Measurements from ENCODE around the gene PELI1.

The PELI1 gene, protein sequence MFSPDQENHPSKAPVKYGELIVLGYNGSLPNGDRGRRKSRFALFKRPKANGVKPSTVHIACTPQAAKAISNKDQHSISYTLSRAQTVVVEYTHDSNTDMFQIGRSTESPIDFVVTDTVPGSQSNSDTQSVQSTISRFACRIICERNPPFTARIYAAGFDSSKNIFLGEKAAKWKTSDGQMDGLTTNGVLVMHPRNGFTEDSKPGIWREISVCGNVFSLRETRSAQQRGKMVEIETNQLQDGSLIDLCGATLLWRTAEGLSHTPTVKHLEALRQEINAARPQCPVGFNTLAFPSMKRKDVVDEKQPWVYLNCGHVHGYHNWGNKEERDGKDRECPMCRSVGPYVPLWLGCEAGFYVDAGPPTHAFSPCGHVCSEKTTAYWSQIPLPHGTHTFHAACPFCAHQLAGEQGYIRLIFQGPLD

DNA sequence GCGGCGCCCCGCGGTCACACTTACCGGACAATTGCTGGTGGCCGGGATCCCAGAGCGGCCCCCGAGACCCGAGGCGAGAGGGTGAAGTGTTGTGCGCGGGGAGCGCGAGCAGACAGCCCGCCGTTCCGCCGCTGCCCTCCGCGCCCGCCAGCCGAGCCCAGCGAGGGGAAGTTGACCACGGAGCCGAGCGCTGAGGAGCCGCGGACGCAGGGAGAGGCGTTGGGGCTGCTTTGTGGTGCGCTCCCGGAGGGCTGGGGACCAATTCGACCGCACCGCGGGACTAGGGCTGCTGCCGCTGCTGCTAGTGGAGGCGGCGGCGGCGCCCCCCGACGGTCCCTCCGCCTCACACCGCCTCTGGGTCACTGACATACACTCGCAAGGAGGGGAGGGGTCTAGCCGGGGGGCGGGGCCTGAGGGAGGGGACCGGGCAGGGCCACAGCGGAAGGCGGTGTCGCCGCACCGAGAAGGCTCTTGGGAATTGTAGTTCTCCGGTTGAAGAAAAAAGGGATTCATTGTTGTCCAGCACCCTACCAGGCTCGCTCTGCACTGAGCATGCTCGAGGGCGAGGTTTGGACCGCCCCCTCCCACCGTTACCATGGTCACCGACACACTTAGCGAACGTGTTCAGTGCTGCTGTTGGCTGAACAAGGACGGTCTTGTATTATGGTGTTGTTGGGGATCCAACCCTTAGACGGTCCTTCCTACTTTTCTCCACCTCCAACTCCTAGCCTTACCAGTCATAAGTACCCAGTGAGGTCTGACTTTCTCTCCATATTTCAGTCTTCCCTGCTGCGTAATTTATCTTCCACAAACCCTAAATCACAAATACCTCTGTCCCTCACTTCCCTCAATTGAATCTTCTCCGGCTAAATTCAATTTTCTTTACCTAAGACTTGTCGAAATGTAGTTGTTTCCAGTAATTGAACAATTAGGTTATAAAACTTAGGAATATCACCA is at the start of gene PELI1:
Gene PELI1 (minus strand): TSS at position 364 of the 957 bp plus-strand sequence. CDS start 36,110 bp downstream, outside the sequence.
- DNase-seq = peak; percentile 90

DNA sequence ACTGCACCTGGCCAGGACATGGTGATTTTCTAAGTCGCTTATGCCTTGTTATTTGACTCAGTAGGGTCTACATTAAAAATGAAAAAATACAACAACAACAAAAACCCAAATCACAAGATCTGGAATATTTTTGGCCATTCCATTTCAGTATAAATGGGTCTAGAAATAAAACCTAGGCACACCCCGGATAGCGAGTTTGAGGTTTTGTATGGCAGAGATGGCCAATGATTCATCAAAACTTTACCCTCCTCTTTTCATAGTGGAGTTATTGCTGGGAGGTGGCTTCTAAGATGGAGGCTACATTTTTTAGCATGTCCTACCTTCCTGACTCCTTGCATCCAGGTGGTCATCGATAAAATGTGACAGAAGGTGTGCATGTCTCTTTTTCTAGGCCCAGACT is 49.3 kb upstream of the PELI1 start:
- DNase-seq = no peak

DNA sequence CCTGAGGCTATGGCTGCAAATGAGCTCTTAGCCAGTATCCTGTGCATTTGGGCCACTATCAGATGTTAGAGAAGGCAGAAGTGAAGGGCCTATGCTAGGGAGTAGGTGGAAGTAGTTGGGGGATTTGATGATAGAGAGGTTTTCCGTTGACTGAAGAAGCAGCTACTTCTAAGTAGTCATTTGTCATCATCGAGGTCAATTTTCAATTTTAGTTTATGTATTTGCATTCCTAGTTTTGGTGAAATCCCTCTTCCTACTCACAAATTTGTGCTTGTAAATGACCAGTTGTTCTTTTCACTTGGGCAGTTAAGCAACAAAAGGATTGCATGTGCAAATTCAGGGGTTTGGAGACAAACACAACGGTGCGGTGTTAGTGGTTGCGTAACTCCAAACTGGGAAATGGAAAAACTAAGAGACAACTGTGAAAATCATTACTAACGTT is 48.5 kb upstream of the PELI1 start:
- DNase-seq = no peak

DNA sequence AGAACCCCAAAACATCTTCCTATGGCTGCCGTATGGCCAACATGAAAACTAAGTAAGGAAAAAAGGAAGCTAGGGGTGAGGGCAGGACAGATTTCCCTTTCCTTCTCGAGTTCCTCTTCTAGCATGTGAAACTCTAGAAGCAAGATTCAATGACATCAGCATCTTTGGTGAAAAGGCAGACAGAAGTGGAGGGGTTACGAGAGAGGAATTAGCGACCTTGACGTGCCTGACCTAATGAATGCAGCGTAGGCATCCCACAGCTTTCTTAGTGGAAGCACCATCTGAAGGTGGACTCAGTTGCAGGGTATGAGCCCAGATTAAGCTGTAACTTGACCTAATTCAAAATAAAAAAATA is 47.9 kb upstream of the PELI1 start:
- DNase-seq = no peak

DNA sequence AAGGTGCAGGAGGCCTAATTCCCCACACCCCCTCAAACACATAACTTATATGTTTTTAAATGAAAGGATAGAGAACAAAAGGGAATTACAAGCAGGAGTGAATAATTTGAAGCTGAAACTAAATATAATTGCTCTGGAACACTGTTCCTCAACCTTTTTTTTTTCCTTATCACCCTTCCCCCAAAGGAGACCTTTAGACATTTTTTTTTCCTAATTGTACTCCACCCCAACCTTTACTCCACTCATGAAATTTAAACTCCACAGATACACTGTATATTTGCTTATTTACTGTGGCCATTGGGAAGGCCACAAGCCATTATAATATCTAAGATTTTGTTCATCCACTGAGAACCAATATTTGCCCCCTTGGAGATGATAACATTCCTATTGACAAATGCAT is 45.4 kb upstream of the PELI1 start:
- no peak for DNase-seq

DNA sequence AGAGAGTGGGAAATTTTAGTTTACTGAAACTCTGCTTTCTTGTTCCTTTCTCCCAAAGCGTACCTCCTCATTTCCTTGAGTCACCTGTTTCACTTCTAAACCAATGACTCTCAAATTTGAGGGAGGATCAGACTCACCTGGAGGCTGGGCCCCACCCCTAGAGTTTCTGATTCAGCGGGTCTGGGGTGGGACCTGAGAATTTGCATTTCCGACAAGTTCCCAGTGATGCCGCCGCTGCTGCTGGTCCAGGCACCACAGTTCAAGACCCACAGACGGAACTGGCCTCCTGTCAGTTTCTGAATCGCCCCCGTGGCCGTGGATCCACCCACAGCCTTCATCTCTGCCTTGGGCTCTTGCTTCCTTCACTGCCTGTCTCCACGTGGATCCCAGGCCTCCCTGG is 44.9 kb upstream of the PELI1 start:
- no peak for DNase-seq

DNA sequence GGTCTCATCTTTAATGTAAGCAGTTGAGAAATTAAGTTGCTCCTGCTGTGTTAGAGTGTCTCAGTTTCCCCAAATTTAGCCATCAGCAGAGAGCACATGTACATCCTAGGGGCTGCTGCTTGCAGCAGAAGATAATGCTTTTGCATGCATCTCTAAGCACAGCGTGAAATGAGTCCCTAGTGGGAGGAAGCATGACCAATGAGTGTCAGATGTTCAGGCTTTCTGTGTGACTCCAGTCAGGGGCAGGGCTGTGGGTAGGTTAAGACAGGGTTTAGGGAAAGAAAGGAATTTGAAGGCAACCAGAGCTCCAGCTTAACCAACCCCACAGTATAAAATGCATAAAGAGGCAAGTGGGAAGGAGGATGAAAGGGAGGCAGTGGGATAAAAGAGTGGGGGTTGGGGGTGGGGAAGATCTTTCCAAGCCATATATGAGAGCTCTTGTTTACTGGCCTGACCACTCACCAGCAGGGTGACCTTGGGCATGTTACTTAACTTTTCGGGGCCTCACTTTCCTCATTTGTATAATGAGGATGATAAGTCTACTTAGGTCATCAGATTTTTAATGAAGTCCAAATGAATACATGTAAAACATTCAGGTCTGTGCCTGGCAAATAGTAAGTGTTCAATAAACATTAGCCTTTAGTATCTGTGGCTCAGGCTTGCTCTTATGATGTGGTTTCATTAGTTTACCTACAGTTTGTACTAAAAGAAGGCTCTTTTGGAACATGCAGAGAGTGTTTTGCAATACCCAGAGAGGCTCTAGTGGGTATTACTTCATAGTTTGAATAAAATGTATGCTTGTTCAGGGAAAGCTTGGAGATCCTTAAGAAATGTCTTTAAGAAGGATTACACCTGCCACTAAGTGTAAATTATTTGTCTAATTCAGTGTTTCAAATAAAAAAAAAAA is 42.7 kb upstream of the PELI1 start:
- DNase-seq = no peak

DNA sequence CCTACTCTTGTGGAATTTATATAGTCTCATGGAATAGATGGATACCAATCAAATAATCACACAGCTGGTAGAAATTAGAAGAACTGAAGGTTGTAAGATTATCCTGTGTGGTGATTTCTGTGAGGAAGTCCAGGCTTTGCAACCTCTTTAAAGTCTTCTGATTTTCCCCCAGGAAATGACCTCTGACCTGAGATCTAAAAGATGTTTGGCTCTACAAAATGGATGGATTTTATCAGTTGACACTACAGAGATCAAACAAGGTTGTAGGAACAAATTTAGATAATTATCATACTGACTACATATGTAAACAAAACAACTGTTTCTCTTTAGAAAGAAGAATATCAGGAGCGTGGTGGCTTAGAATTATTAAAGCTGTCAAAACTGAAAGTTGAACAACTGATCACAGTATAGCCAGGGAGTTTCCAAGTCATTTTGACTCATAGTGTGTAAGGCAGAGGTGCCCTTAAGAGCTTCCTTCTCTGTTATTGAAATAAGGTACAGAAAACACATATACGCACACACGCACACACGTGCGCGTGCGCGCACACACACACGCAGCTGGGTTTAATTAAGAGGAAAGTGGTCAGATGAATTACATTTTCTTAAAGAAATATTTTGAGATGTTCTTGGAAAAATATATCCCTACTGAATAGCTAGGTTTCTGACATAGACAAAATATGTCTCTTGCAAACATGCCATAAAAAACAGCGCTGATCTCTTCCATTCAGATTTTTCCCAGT is 35.5 kb upstream of the PELI1 start:
- no peak for DNase-seq

DNA sequence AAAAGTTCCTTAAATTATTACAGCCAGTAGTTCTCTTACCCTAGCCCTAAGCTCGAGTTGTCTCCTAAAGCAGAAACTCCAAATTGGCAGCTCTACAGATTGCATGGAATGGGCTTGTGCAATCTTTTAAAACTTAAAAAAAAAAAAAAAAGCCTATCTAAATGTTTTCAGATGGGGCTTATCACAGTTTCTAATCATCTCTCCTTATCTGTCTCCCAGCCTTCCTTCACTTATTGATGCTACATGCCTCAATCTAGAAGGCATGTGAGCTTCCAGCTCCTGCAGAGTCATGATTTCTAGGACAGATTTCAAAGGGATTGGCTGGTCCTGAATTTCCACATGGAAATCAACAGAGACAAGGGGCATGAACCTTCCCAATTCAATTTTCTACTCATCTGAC is 33.1 kb upstream of the PELI1 start:
- no peak for DNase-seq

DNA sequence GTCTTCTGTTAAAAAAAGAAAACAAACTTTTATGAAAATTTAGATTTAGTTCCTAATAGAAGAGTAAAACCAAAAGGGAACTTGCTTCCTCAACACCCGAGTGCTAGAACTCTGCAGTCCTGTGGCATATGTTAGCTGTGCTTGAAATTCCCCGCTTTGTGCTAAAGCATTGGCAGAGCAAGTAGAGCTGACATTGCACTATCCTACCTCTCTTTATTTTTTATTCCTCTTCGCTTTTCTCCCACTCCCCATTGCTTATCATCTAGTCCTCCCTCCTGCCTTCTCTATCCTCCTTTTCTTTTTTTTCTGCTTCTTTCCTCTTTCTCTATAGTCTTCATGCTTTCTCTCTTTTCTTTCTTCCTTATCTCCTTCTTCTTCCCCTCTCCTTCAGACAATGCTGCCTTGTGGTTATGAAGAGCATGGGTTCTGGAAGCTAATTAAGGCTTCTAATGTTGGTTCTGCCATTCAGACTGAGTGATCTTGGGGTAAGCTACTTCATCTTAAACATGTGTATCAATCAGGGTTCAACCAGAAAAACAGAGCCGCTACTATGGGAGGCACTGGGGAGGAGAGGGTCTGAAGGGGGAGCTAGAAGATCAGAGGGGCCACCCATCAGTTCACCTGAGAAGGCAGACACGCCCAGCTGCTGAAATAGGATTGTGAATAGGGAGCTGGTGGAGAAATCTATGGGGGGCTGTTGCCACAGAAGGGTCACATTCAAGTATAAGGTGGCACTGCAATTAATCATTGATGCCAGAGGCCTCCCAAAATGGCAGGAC is 31.4 kb upstream of the PELI1 start:
- no peak for DNase-seq

DNA sequence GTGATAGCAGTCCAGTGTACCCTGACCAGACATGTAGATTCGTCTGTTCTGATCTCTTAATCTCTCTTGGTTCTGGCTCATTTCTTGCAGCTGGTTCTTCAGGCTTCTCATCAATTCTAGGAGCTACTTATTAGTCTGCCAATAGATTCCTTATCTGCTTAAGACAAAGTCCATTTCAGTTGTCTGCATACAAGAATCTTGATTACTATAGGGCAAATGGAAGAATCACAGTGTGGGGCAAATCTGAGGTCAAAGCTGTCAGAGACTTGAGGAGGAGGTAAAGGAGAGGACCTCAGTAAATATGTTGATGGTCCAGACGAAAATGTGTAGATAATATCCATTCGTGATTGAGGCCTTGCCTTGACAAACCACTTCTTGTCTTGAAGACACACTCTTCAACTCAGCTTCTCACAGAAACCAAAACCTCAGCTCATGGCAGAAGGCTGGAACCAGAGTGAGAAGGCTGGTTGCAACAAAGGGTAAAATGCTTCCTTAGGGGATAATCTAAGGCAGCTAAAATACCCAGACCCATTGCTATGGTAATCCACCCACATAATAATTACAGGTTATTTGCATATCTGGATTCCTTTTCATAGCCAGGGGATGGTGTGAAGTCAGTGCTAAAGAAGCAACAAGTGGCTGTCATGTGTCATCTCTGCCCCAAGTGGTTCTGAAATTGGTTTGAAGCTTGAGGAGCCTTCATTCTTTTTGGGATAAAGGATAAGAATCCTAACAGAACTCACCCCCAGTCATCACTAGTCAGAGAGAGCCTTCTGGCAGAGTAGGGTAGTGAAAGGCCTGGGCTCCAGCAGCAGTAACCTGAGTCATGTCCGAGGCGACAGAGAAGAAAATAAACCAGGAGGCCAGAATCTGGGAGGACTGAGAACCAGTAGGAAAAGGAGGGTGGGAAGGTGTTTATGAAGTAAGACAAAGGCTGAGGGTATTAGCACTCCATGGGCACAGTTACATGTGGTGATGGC is 29.2 kb upstream of the PELI1 start:
- DNase-seq = no peak

DNA sequence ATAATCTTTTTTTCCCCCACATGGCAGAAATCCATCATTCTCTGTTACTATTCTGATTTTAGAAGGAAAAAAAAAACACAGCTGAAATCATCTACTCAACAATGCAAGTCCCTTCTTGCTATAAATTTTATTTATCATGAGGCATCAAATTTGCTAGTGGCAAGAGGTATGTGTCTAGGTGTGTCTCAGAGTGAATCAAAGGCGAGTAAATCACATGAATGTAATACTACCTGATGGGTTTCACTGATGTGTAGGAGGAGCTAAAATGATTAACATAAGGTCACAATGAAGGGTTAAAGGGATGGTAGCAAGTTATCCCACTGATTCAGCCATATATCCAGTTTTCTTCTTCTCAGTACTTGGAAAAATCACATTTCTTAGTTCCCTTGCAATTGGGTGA is 24.5 kb upstream of the PELI1 start:
- no peak for DNase-seq

DNA sequence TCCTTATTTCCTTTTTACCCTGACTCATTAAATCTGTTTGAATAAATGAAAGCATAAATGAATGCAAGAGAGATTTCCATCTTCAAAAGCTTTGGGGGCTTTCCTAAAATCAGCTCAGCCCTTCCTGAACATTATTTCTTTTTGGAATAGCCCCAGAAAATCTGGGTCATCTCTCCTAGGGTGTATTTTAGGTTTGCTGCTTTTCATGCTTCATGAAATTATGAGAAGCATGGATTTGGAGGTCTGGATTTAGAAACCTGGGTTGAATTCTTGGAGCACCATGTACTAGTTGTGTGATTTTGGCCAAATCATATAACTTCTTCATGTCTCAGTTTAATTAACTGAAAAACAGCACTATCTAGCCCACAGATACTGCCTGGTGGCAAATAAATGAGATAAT is 24.0 kb upstream of the PELI1 start:
- DNase-seq = no peak

DNA sequence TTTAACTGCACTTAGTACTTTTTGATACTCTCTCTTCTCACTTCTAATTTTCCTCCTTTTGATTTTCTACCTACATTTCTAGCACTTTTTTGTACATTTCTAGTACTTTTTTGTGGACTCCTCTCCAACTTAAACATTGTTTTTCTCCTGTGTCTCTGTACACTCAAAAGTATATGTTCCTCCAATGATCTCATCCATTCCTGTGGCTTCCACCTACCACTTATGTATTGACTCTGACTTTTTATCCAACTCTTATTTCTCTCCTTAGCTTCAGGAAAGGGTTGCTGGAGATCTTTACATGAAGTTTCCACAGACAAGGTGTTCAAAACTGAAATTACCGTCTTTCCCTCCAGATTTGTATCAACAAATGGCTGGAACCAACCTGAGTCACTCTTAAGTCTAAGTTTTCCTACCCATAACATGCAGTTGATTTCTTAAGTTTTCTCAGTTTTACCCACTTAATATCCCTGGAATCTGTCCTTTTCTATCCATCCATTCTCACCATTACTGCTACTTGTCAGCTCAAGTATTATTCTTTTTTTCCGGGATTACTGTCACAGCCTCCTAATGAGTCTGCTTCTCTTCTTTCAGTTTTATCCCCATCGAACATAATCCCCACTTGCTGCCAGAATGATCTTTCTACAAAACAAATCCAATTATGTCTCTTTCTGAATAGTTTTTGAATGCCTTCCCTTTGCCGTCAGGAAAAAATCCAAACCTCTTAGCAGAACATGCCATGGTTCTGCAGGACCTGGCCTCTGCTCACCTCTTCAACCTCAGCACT is 22.6 kb upstream of the PELI1 start:
- no peak for DNase-seq

DNA sequence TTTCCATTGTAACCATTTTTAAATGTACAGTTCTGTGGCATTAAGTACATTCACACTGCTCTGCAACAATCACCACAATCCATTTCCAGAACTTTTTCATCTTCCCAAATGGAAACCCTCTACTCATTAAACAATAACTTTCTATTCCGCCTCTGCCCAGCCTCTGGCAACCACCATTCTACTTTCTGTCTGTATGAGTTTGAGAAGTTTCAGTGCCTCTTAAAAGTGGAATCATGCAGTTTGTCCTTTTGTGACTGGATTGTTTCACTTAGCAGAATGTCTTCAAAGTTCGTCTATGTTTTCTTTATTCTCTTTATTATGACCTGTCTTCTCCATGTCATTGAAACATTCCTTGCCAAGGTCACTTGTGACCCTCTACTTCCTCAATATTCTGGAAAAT is 22.0 kb upstream of the PELI1 start:
- DNase-seq = no peak

DNA sequence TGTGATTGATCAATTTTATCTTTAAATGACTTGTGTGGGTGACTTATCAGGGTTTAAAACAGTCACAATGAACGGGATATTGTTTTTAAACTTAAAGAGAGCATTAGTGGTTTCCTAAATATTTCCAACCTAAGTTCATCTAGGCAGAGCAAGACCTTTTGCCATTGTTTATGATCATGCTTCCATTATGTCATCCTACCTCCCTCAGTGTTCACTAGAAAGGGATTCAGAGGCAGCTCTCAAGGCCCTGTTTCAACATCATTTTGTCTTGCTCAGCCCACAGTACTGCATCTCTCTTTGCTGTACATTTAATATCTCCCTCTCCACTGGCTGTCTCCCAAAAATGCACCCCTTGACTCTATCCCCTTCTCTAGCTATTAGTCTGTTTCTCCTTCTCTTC is 21.5 kb upstream of the PELI1 start:
- no peak for DNase-seq

DNA sequence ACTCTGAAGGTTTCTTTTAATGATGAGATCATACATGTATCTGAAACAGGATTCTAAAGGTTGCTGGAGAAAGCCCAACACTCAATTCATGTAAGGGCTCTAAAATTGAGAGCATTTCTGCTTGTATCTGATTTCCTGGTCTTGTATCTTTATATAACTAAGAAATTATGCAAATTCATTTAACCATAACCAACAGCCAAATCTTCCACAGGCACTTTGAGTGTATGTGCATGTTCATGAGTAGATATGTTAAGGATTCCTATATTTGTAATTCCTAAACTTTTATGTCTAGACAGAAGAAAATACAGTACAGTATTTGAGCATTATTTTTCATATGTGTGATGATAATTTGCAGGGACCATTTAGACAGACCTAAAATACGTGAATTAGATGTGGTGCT is 20.4 kb upstream of the PELI1 start:
- no peak for DNase-seq

DNA sequence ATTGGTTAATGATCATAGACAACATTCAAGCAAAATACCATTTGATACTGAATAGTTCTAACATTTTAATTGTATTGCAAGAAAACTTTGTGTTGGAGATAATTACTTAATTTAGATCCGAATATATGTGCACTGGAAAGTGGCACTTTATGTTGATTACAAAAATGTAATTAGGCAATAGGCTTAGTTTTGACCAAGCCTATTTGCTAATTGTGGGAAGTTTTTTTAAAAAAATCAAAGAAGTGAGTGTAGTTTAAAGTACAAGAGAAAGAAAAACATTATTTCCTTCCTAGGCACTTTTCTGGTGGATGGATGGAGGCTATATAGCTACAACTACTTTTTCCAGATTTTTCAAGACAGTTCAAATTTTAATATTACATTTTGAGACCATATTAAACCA is 18.3 kb upstream of the PELI1 start:
- DNase-seq = no peak

DNA sequence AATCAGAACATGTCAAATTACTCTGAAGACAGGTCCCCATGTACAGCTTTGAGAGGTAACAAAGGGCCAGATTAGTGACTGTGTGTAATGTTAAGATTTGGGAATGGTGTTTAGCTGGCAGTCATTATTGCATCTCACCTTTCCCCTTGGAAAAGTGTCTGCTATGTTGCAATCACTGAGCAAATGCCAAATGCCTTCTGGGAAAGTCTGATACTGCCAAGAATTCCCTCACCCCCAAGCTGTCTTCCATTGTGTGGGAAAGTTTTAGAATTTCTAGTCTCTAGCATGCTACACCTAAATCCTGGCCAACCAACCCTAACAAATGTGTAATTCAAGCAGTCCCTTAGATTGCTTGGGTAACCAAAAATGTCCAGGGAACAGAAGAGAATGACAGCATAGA is 13.6 kb upstream of the PELI1 start:
- no peak for DNase-seq

Measured in activated CD8-positive, alpha-beta memory T cell treated with anti-CD3 and anti-CD28 coated beads, Interleukin-2, amount 50 U/mL, for 4 hours (primary cell).